Measurements from ENCODE around the gene DISP3. TPM values are rescaled to one million over a fixed set of nuclear protein-coding genes. Genes with fewer than 3 reads are reported as not detected.

DISP3 gene
- total RNA-seq = 0.42 and 0.44 TPM in 2 replicates

- peaks cover 49% of the 10 kb centered on the region for H3K27me3 Mint-ChIP-seq
- H3K36me3 Mint-ChIP-seq (ENCODE audit: low read depth) = no peaks in the 10 kb centered on the region
- peak within 1 kb of the TSS; percentile 71 for H3K4me3 Mint-ChIP-seq
- POLR2A ChIA-PET = interaction anchor here (0.5 kb wide), 1 partner anchor 239 kb away, joined by 3 read pairs; no protein-coding TSS in a partner anchor
- intact Hi-C loops (cut with micrococcal nuclease) = loop anchor here (2.0 to 10.0 kb wide), 3 partner anchors 164 to 366 kb away; partner anchors contain the start of gene NPPA
- H3K9me3 Mint-ChIP-seq = no peaks in the 10 kb centered on the region
- ATAC-seq (ENCODE audit: low read depth) (peak; percentile 94), DNase-seq (peak; percentile 73)
- peaks cover 9% of the 10 kb centered on the region for H3K4me1 Mint-ChIP-seq
- CTCF ChIA-PET = interaction anchor here (0.8 to 1.1 kb wide), 2 partner anchors 198 to 271 kb away, joined by 3 read pairs; no protein-coding TSS in a partner anchor
- no peak for TF ChIP-seq CTCF (IDR thresholded peaks at IDR 0.05)
- H3K27ac Mint-ChIP-seq = no peak within 1 kb of the TSS
These were observed at the start of gene DISP3 for GRCh38 chr1:11478571-11479374. Gene DISP3, plus strand, starts transcription at chr1:11479155. Its CDS starts 21,838 bp downstream, at chr1:11500993.

- ChIA-PET POLR2A (interaction anchor here (0.6 kb wide), 1 partner anchor 215 kb away, joined by 5 read pairs; no protein-coding TSS in a partner anchor), CTCF (no interaction called here)
- no peak overlapping the region for H3K4me3 Mint-ChIP-seq
- no peak for TF ChIP-seq CTCF (IDR thresholded peaks at IDR 0.05)
- no peaks in the 10 kb centered on the region for H3K36me3 Mint-ChIP-seq (ENCODE audit: low read depth)
- H3K4me1 Mint-ChIP-seq = no peaks in the 10 kb centered on the region
- ATAC-seq (ENCODE audit: low read depth) (no peak), DNase-seq (no peak)
- H3K9me3 Mint-ChIP-seq = no peaks in the 10 kb centered on the region
- H3K27me3 Mint-ChIP-seq = no peaks in the 10 kb centered on the region
- no peak overlapping the region for H3K27ac Mint-ChIP-seq
- intact Hi-C loops (cut with micrococcal nuclease) = no loop called here
These were observed 49.7 kb upstream of the DISP3 start for GRCh38 chr1:11429226-11429625.

- CTCF ChIA-PET = no interaction called here
- Mint-ChIP-seq H3K36me3 (ENCODE audit: low read depth) (no peaks in the 10 kb centered on the region), H3K4me3 (no peak overlapping the region), H3K9me3 (no peaks in the 10 kb centered on the region), H3K27me3 (no peaks in the 10 kb centered on the region), H3K4me1 (no peaks in the 10 kb centered on the region), H3K27ac (no peak overlapping the region)
- no peak for ATAC-seq (ENCODE audit: low read depth)
- intact Hi-C loops (cut with micrococcal nuclease) = no loop called here
- no peak for DNase-seq
- TF ChIP-seq CTCF (IDR thresholded peaks at IDR 0.05) = no peak
- POLR2A ChIA-PET = no interaction called here
These were observed 49.0 kb upstream of the DISP3 start for GRCh38 chr1:11429935-11430334.

GRCh38 chr1:11431941-11432507 lies 46.9 kb upstream of the DISP3 start:
- DNase-seq (no peak), ATAC-seq (ENCODE audit: low read depth) (no peak)
- Mint-ChIP-seq H3K4me1 (no peaks in the 10 kb centered on the region), H3K27ac (no peak overlapping the region), H3K4me3 (no peak overlapping the region), H3K36me3 (ENCODE audit: low read depth) (no peaks in the 10 kb centered on the region), H3K9me3 (no peaks in the 10 kb centered on the region), H3K27me3 (no peaks in the 10 kb centered on the region)
- POLR2A ChIA-PET = no interaction called here
- TF ChIP-seq CTCF (IDR thresholded peaks at IDR 0.05) = no peak
- intact Hi-C loops (cut with micrococcal nuclease) = no loop called here
- CTCF ChIA-PET = no interaction called here

- intact Hi-C loops (cut with micrococcal nuclease) = no loop called here
- no peaks in the 10 kb centered on the region for H3K4me1 Mint-ChIP-seq
- no peaks in the 10 kb centered on the region for H3K36me3 Mint-ChIP-seq (ENCODE audit: low read depth)
- CTCF ChIA-PET = no interaction called here
- H3K4me3 Mint-ChIP-seq = no peak overlapping the region
- DNase-seq = no peak
- H3K27me3 Mint-ChIP-seq = no peaks in the 10 kb centered on the region
- ATAC-seq (ENCODE audit: low read depth) = no peak
- POLR2A ChIA-PET = no interaction called here
- no peak for TF ChIP-seq CTCF (IDR thresholded peaks at IDR 0.05)
- no peaks in the 10 kb centered on the region for H3K9me3 Mint-ChIP-seq
- no peak overlapping the region for H3K27ac Mint-ChIP-seq
These were observed 46.4 kb upstream of the DISP3 start for GRCh38 chr1:11432526-11432925.

Data from activated B cell treated with CpG ODN at 0.5 μM for 24 hours (primary cell).